ENCODE results near the gene AP5M1.

The AP5M1 gene

GRCh38 chr14:57262117-57262516, 6.7 kb upstream of the AP5M1 start:
- TF ChIP-seq CTCF (conservative IDR thresholded peaks at IDR 0.05; ENCODE audit: low read depth, low read length): no peak
- no peak for DNase-seq (ENCODE audit: low read depth)
- no peak overlapping the region for H3K4me3 ChIP-seq (ENCODE audit: low read depth, low read length)

- H3K4me3 ChIP-seq (ENCODE audit: low read depth, low read length): no peak overlapping the region
- no peak for DNase-seq (ENCODE audit: low read depth)
- TF ChIP-seq CTCF (conservative IDR thresholded peaks at IDR 0.05; ENCODE audit: low read depth, low read length): no peak
These were observed 2.7 kb upstream of the AP5M1 start for GRCh38 chr14:57266065-57266464.

DNA sequence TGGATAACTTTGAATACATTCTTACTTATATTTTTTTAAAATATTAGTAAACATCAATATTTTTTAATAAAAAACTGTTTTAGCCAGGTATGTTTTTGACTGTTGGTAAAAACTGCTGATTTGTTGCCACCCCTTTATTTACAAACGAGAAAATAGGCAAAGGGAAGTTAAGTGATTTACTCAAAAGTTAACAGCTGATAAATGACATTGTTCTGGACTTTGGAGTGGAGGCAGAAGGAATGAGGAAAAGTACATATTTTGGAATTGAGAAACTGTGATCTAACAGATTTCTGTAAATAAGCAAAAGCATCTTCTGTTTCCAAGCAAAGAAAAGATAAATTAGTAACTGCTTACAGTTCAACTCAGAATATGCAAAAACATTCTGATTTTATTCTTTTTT, 4.5 kb downstream of the AP5M1 start:
- no peak overlapping the region for H3K4me3 ChIP-seq (ENCODE audit: low read depth, low read length)
- TF ChIP-seq CTCF (conservative IDR thresholded peaks at IDR 0.05; ENCODE audit: low read depth, low read length): no peak
- DNase-seq (ENCODE audit: low read depth): no peak

DNA sequence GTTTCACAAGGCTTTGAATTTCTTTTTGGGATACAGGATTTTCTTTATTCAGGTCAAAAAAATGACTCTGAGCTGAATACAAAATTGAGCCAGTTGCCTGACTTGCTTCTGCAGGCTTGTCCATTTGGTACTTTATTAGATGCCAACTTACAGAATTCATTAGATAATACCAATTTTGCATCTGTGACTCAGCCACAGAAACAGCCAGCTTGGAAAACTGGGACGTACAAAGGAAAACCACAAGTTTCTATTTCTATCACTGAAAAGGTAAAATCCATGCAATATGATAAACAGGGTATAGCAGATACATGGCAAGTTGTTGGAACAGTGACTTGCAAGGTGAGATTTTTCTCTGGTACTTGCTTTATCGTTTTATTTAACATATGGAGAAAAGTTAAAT, 5.8 kb downstream of the AP5M1 start:
- no peak for DNase-seq (ENCODE audit: low read depth)
- no peak overlapping the region for H3K4me3 ChIP-seq (ENCODE audit: low read depth, low read length)
- no peak for TF ChIP-seq CTCF (conservative IDR thresholded peaks at IDR 0.05; ENCODE audit: low read depth, low read length)

DNA sequence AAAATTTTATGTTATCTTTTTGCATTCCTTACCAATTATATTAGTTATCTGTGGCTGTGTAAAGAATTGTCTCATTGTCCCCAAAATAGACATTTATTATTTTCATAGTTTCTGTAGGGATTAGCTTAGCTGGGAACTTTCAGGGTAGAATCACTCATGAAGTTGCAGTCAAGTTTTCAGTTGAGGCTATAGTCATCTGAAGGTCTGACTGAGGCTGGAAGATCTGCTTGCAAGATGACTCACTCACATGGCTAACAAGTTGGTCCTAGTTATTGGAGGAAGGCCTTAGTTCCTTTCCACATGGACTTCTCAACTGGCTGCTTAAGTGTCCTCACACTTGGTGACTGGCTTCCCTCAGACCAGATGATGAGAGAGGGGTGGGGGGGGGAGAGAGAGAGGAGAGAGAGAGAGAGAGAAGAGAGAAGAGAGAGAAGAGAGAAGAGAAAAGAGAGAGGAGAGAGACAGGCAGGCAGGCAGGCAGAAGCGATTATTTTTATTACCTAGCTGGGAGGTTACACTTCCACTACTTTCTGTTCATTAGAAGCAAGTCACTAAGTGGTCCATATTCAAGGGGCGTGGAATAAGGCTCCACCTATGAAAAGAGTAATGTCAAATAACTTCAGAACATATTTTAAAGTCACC, 6.4 kb downstream of the AP5M1 start:
- no peak overlapping the region for H3K4me3 ChIP-seq (ENCODE audit: low read depth, low read length)
- DNase-seq (ENCODE audit: low read depth): no peak
- no peak for TF ChIP-seq CTCF (conservative IDR thresholded peaks at IDR 0.05; ENCODE audit: low read depth, low read length)

DNA sequence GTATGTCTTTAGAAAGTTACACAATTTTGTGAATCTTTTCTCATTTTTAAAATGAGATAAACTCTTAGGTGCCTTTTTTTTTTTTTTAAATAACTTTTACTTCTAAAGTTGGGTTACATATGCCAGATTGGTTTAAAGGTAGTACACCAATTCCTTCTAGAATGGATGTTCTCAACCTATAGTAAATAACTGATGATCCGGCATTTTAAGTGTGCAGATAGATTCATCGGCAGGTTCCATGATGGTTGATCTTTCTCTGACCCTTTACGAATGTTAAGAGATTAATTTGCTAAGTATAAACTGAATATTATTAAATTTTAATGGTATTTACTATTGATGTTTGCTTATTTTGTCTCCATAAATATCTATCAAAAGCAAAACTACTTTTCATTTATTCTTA, 8.3 kb downstream of the AP5M1 start:
- H3K4me3 ChIP-seq (ENCODE audit: low read depth, low read length): no peak overlapping the region
- TF ChIP-seq CTCF (conservative IDR thresholded peaks at IDR 0.05; ENCODE audit: low read depth, low read length): no peak
- DNase-seq (ENCODE audit: low read depth): no peak

- no peak for TF ChIP-seq CTCF (conservative IDR thresholded peaks at IDR 0.05; ENCODE audit: low read depth, low read length)
- H3K4me3 ChIP-seq (ENCODE audit: low read depth, low read length): no peak overlapping the region
These were observed 19.0 kb downstream of the AP5M1 start for GRCh38 chr14:57287745-57288144.

More at GRCh38 chr14:57287745-57288144, 19.0 kb downstream of the AP5M1 start:
- DNase-seq (ENCODE audit: low read depth): no peak
